Uterus (tissue), 4 donors: ENCODE data around the gene ARX. TPM values are rescaled to one million over a fixed set of nuclear protein-coding genes. Genes with fewer than 3 reads are reported as not detected.

Source experiments
- DNase-seq, 2 donors: peaks; one replicate each; pipeline ENCODE4 v3.0.0-alpha.2; 2019 to 2020
- H3K27ac ChIP-seq, 2 donors: fragments of 200-600 bp; sonication (generic); 1 replicate in 1 of 2; 2 replicates in 1 of 2; pipeline ENCODE4 v1.5.1; 2016 to 2018
- H3K27me3 ChIP-seq, 2 donors: fragments of 200-600 bp; sonication (generic); one replicate each; pipeline ENCODE4 v1.5.1; 2018 to 2019; ENCODE audit warnings: control low read depth in 1 of 2
- H3K36me3 ChIP-seq, 2 donors: fragments of 200-600 bp; sonication (generic); one replicate each; pipeline ENCODE4 v1.5.1; 2019; ENCODE audit warnings: control low read depth in 1 of 2
- H3K4me1 ChIP-seq, 2 donors: fragments of 200-600 bp; sonication (generic); one replicate each; pipeline ENCODE4 v1.5.1; 2018 to 2019; ENCODE audit warnings: control low read depth in 1 of 2
- H3K4me3 ChIP-seq, 2 donors: fragments of 200-600 bp; sonication (generic); 1 replicate in 1 of 2; 2 replicates in 1 of 2; pipeline ENCODE4 v1.5.1; 2018 to 2019; ENCODE audit warnings: mild to moderate bottlenecking in 1 of 2
- H3K9me3 ChIP-seq, 2 donors: fragments of 200-600 bp; sonication (generic); one replicate each; pipeline ENCODE4 v1.5.1; 2019; ENCODE audit warnings: control low read depth in 1 of 2
- CTCF ChIP-seq, 4 experiments: fragments of 200-600 bp in 2 of 4; fragments of 450-650 bp in 2 of 4; sonication (generic) in 2 of 4; IDR thresholded peaks; one replicate each; pipeline ENCODE4 v1.5.1; 2016 to 2019; ENCODE audit warnings: antibody characterized with exemption in 4 of 4, mild to moderate bottlenecking in 2 of 4, moderate library complexity in 1 of 4
- POLR2A ChIP-seq, 2 donors: fragments of 450-650 bp; IDR thresholded peaks; one replicate each; pipeline ENCODE4 v1.6.1; 2016; ENCODE audit warnings: antibody characterized with exemption in 2 of 2, mild to moderate bottlenecking in 1 of 2, moderate library complexity in 1 of 2
- intact Hi-C: fragments of 100-400 bp; cut with DNase I; formaldehyde crosslinking; loops from one replicate; pipeline ENCODE4 v1.15.1; 2023; ENCODE audit warnings: low total_unique reads
- total RNA-seq, 4 donors: library from RNA; depleted of rRNA in 3 of 4; stranded (reverse); fragments of >200 nt in 3 of 4; gene quantifications; one replicate each; pipeline versions ENCODE4 v1.1.0 to v1.2.4, GENCODE V29; 2014 to 2023
- donor health status: DM: yes; HTN: yes; CAD: no.

ARX gene
- total RNA-seq, 4 donors from 2014 or later, result 0.49 TPM; not detected in 3

- H3K27me3 ChIP-seq, result peaks cover 0 to 55% of the 10 kb centered on the region in 2 donors
- H3K9me3 ChIP-seq, result no peaks in the 10 kb centered on the region
- intact Hi-C loops, result no loop called here
- no peak for DNase-seq
- no peak overlapping the region for H3K27ac ChIP-seq
- TF ChIP-seq POLR2A (IDR thresholded peaks at IDR 0.05) (no peak), CTCF (IDR thresholded peaks at IDR 0.05) (no peak)
- no peak overlapping the region for H3K4me3 ChIP-seq
- no peaks in the 10 kb centered on the region for H3K36me3 ChIP-seq
- H3K4me1 ChIP-seq, result no peaks in the 10 kb centered on the region
Measured at GRCh38 chrX:25007059-25008053, 8.4 kb downstream of the ARX start.

- no peak for TF ChIP-seq CTCF (IDR thresholded peaks at IDR 0.05)
- TF ChIP-seq POLR2A (IDR thresholded peaks at IDR 0.05), result no peak
- Histone ChIP-seq H3K4me1 (no peaks in the 10 kb centered on the region), H3K9me3 (no peaks in the 10 kb centered on the region), H3K36me3 (no peaks in the 10 kb centered on the region), H3K27ac (no peak overlapping the region), H3K4me3 (no peak overlapping the region), H3K27me3 (peaks cover 0 to 50% of the 10 kb centered on the region in 2 donors)
- intact Hi-C loops, result no loop called here
- DNase-seq, result no peak
Measured at GRCh38 chrX:25006586-25007058, 9.1 kb downstream of the ARX start.

- Histone ChIP-seq H3K27me3 (peaks cover 0 to 43% of the 10 kb centered on the region in 2 donors), H3K36me3 (no peaks in the 10 kb centered on the region), H3K4me3 (peak overlapping the region in 1 of 2 donors; percentile 27), H3K9me3 (no peaks in the 10 kb centered on the region), H3K27ac (no peak overlapping the region), H3K4me1 (no peaks in the 10 kb centered on the region)
- intact Hi-C loops, result no loop called here
- no peak for DNase-seq
- TF ChIP-seq CTCF (IDR thresholded peaks at IDR 0.05) (no peak), POLR2A (IDR thresholded peaks at IDR 0.05) (no peak)
Measured at GRCh38 chrX:25005382-25006185, 10.2 kb downstream of the ARX start.

GRCh38 chrX:25005034-25005381, 10.8 kb downstream of the ARX start:
- no peak for DNase-seq
- Histone ChIP-seq H3K36me3 (no peaks in the 10 kb centered on the region), H3K4me1 (no peaks in the 10 kb centered on the region), H3K27me3 (peaks cover 0 to 43% of the 10 kb centered on the region in 2 donors), H3K27ac (no peak overlapping the region), H3K4me3 (peak overlapping the region in 1 of 2 donors; percentile 27), H3K9me3 (no peaks in the 10 kb centered on the region)
- intact Hi-C loops, result no loop called here
- TF ChIP-seq CTCF (IDR thresholded peaks at IDR 0.05), result no peak
- no peak for TF ChIP-seq POLR2A (IDR thresholded peaks at IDR 0.05)
